Fibroblast of lung (primary cell): Measurements from ENCODE around the gene CALN1. TPM values are rescaled to one million over a fixed set of nuclear protein-coding genes. Genes with fewer than 3 reads are reported as not detected.

Experiments used
- DNase-seq, 2 donors: peaks; one replicate each; pipeline versions ENCODE4 v3.0.0 to v3.0.0-alpha.2; 2010; ENCODE audit warnings: low read depth in 2 of 2
- H2AFZ ChIP-seq: 2 replicates; pipeline ENCODE4 v1.5.1; 2012; ENCODE audit warnings: low read length, control low read depth, inconsistent platforms
- H3K27ac ChIP-seq: 2 replicates; pipeline ENCODE4 v1.5.1; 2011; ENCODE audit warnings: low read length, control low read depth; ENCODE audit not compliant: insufficient read depth
- H3K27me3 ChIP-seq: 2 replicates; pipeline ENCODE4 v1.5.1; 2011; ENCODE audit warnings: mild to moderate bottlenecking, low read length; ENCODE audit not compliant: control insufficient read depth, insufficient read depth
- H3K36me3 ChIP-seq: 2 replicates; pipeline ENCODE4 v1.5.1; 2011; ENCODE audit warnings: low read length; ENCODE audit not compliant: control insufficient read depth, insufficient read depth
- H3K4me1 ChIP-seq: 2 replicates; pipeline ENCODE4 v1.5.1; 2011; ENCODE audit warnings: low read length; ENCODE audit not compliant: control insufficient read depth, insufficient read depth; ENCODE audit errors: extremely low read depth
- H3K4me2 ChIP-seq: 2 replicates; pipeline ENCODE4 v1.5.1; 2011; ENCODE audit warnings: low read length, control low read depth; ENCODE audit not compliant: insufficient read depth; ENCODE audit errors: extremely low read depth
- H3K4me3 ChIP-seq, 4 experiments: fragments of 200-600 bp in 1 of 4; sonication (generic) in 1 of 4; replicated peaks in 1 of 4; 2 replicates each; pipeline ENCODE4 v1.5.1; 2011 to 2016; ENCODE audit warnings: low read length in 4 of 4, low read depth in 3 of 4, mild to moderate bottlenecking in 3 of 4, control low read depth in 2 of 4, inconsistent platforms in 1 of 4, mixed read lengths in 1 of 4; ENCODE audit not compliant: insufficient read depth in 1 of 4; ENCODE audit errors: control extremely low read depth in 1 of 4
- H3K79me2 ChIP-seq: 2 replicates; pipeline ENCODE4 v1.5.1; 2012; ENCODE audit warnings: mild to moderate bottlenecking, low read length, inconsistent platforms; ENCODE audit not compliant: control insufficient read depth, insufficient read depth
- H3K9ac ChIP-seq: 2 replicates; pipeline ENCODE4 v1.5.1; 2011; ENCODE audit warnings: mild to moderate bottlenecking, low read length, control low read depth; ENCODE audit not compliant: insufficient read depth
- H3K9me3 ChIP-seq: 2 replicates; pipeline ENCODE4 v1.5.1; 2012; ENCODE audit warnings: low read depth, low read length; ENCODE audit not compliant: control insufficient read depth, insufficient read depth
- H4K20me1 ChIP-seq: 2 replicates; pipeline ENCODE4 v1.5.1; 2011; ENCODE audit warnings: low read length; ENCODE audit not compliant: control insufficient read depth, insufficient read depth; ENCODE audit errors: extremely low read depth
- EZH2 ChIP-seq: IDR thresholded peaks from 2 replicates; pipeline ENCODE4 v1.5.1; 2012; ENCODE audit warnings: low read length, control low read depth, mild to moderate bottlenecking; ENCODE audit errors: missing control alignments
- polyA plus RNA-seq, 2 donors: library from polyadenylated mRNA; depleted of rRNA in 1 of 2; stranded (reverse) in 1 of 2; unstranded in 1 of 2; fragments of >200 nt; gene quantifications; 2 replicates each; pipeline ENCODE4 v1.2.1, GENCODE V29; 2011 to 2012; ENCODE audit warnings: missing spikeins in 1 of 2
- total RNA-seq: library from RNA; depleted of rRNA; stranded (reverse); fragments of >200 nt; gene quantifications from 2 replicates; pipeline ENCODE4 v1.2.1, GENCODE V29; 2014
- TF ChIP-seq, protein P1 (sequence below), 2 donors: IDR thresholded peaks in 1 of 2; conservative IDR thresholded peaks in 1 of 2; 1 replicate in 1 of 2; 2 replicates in 1 of 2; pipeline ENCODE4 v1.5.1; 2011 to 2012; ENCODE audit warnings: low read length in 2 of 2, control low read depth in 1 of 2, inconsistent platforms in 1 of 2, low read depth in 1 of 2, mild to moderate bottlenecking in 1 of 2

CALN1 gene
- total and polyA plus RNA-seq, 2 donors (not counting 1 experiment from before 2014, with no cell fraction given), result not detected

- H3K4me1 ChIP-seq, result no peaks in the 10 kb centered on the region
- no peak overlapping the region for H3K4me2 ChIP-seq
Measured at GRCh38 chr7:72446591-72447462, 34.7 kb upstream of the CALN1 start.

GRCh38 chr7:72446131-72446530 lies 34.0 kb upstream of the CALN1 start:
- Histone ChIP-seq H4K20me1 (no peaks in the 10 kb centered on the region), H3K4me2 (no peak overlapping the region), H2AFZ (no peak overlapping the region), H3K36me3 (no peaks in the 10 kb centered on the region), H3K9me3 (peaks cover 1% of the 10 kb centered on the region), H3K9ac (no peak overlapping the region), H3K27me3 (no peaks in the 10 kb centered on the region), H3K79me2 (no peaks in the 10 kb centered on the region), H3K27ac (no peak overlapping the region), H3K4me1 (no peaks in the 10 kb centered on the region), H3K4me3 (no peak overlapping the region)
- no peak for DNase-seq
- TF ChIP-seq, protein P1, sequence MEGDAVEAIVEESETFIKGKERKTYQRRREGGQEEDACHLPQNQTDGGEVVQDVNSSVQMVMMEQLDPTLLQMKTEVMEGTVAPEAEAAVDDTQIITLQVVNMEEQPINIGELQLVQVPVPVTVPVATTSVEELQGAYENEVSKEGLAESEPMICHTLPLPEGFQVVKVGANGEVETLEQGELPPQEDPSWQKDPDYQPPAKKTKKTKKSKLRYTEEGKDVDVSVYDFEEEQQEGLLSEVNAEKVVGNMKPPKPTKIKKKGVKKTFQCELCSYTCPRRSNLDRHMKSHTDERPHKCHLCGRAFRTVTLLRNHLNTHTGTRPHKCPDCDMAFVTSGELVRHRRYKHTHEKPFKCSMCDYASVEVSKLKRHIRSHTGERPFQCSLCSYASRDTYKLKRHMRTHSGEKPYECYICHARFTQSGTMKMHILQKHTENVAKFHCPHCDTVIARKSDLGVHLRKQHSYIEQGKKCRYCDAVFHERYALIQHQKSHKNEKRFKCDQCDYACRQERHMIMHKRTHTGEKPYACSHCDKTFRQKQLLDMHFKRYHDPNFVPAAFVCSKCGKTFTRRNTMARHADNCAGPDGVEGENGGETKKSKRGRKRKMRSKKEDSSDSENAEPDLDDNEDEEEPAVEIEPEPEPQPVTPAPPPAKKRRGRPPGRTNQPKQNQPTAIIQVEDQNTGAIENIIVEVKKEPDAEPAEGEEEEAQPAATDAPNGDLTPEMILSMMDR (conservative IDR thresholded peaks at IDR 0.05 in 1 of 2, IDR thresholded peaks at IDR 0.05 in 1 of 2; ENCODE audit: low read depth in 1 of 2, low read length in 2 of 2), result no peak
- no peak for TF ChIP-seq EZH2

More at GRCh38 chr7:72446591-72447462, 34.7 kb upstream of the CALN1 start:
- Histone ChIP-seq H4K20me1 (no peaks in the 10 kb centered on the region), H3K4me3 (no peak overlapping the region), H3K27me3 (no peaks in the 10 kb centered on the region), H3K9me3 (peaks cover 1% of the 10 kb centered on the region), H3K27ac (no peak overlapping the region), H3K9ac (no peak overlapping the region), H2AFZ (no peak overlapping the region), H3K79me2 (no peaks in the 10 kb centered on the region), H3K36me3 (no peaks in the 10 kb centered on the region)
- TF ChIP-seq, protein P1 (conservative IDR thresholded peaks at IDR 0.05 in 1 of 2, IDR thresholded peaks at IDR 0.05 in 1 of 2; ENCODE audit: low read depth in 1 of 2, low read length in 2 of 2), result no peak
- TF ChIP-seq EZH2, result no peak
- DNase-seq, result no peak

GRCh38 chr7:72445580-72445979 lies 33.4 kb upstream of the CALN1 start:
- H3K9ac ChIP-seq, result no peak overlapping the region
- DNase-seq, result no peak
- peaks cover 1% of the 10 kb centered on the region for H3K9me3 ChIP-seq
- TF ChIP-seq, protein P1 (conservative IDR thresholded peaks at IDR 0.05 in 1 of 2, IDR thresholded peaks at IDR 0.05 in 1 of 2; ENCODE audit: low read depth in 1 of 2, low read length in 2 of 2), result no peak
- H3K4me1 ChIP-seq, result no peaks in the 10 kb centered on the region
- H4K20me1 ChIP-seq, result no peaks in the 10 kb centered on the region
- H3K4me2 ChIP-seq, result no peak overlapping the region
- H3K36me3 ChIP-seq, result no peaks in the 10 kb centered on the region
- H3K27ac ChIP-seq, result no peak overlapping the region
- H3K4me3 ChIP-seq, result no peak overlapping the region
- no peaks in the 10 kb centered on the region for H3K27me3 ChIP-seq
- no peaks in the 10 kb centered on the region for H3K79me2 ChIP-seq
- H2AFZ ChIP-seq, result no peak overlapping the region
